Stimulated activated CD4-positive, alpha-beta T cell treated with anti-CD3 and anti-CD28 coated beads, TNF-alpha, amount 100 ng/mL, for 1 hour (primary cell): Measurements from ENCODE around the gene FCGR3B.
"Not testable (repeated sequence)": the region's sequence is repeated elsewhere in the genome, so short reads cannot be mapped to it uniquely, and the experiment has no call there.

Experiments used
- DNase-seq, 3 donors: peaks; one replicate each; pipeline ENCODE4 v3.0.0-alpha.2; 2020; ENCODE audit warnings: low read depth in 3 of 3, low spot score in 1 of 3

FCGR3B gene

DNA sequence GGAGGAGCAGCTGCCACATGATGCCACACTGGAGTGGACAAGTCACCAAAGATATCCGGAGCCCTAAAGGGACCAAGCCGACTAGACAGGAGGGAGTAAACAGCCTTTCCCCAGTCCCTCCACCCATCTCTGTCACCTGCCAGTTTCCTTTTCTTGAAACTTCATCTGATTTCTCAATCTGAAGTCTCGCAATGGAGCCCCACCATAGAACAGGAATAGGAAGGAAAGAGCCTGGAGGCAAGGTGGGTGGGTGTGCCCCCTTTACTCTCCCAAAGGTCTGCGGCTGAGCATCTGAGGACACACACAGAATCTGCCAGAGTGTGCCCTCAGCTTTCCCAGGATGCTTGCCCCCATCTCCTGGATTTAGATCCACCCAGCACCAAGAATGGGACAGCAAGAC is at the start of gene FCGR3B:
TSS of gene FCGR3B (minus strand) at position 101 of the 400 bp plus-strand sequence. CDS start at position 19, 82 bp downstream.
- DNase-seq = no peak

DNA sequence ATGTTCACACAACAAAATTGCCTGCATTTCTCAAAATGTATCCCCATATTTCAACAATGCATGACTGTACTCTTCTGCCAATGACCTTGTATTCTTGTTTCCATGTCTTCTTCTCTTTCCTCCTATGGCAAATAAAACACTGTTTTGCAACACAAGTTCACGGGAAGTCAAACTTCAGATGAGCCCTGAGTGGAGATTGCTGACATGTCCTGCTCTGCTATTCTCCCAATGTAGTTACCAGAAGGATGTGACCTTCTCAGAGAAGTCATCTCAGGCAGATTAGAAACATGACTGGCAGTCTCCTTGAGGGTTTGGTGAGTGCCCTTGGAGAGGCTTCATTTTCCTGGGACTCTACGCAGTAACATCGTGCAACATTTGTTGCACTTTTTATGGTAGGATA is 47.5 kb upstream of the FCGR3B start:
- DNase-seq = no peak

DNA sequence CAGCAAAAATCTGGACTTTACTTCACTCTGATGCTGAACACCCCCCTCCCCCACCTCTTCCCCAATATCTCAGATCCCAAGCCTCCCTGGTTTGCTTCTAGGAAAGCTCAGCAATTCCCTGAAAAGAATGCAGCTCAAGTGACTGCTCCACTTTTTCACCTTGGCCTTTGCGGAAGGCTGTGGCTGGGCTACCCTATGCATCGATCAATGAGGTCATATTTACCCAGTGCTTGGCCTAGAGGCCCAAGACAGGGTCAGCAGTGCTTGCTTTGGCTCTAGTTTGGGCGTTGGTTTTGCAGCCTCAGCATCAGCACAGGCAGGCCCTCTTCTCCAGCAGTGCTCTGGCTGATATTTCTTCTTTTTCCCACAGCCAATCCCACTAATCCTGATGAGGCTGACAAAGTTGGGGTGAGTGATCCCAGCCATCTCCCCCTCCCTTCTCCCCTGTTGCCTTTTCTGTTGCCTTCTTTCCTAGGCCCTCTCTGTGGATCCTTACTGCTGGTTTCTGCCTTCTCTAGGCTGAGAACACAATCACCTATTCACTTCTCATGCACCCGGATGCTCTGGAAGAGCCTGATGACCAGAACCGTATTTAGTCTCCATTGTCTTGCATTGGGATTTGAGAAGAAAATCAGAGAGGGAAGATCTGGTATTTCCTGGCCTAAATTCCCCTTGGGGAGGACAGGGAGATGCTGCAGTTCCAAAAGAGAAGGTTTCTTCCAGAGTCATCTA is 46.1 kb upstream of the FCGR3B start:
- DNase-seq = no peak

DNA sequence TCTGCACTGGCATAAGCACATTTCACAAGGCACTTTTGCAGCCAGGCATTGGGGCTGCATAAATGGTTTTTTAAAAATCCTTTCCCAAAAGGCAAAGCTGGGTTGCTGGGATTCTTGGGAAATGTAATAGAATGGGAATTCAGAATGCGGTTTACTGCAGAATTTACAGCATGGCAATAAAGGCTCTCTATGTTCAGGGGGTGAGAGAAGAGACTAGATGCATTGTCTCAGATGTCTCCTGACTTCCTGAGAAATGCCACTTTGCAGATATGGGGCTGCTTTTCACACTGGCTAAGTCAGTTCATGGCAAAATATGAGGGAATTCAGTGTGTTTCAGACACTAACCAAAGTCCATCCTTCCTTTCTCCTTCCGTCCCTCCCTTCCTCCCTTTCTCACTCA is 45.5 kb upstream of the FCGR3B start:
- DNase-seq = no peak

DNA sequence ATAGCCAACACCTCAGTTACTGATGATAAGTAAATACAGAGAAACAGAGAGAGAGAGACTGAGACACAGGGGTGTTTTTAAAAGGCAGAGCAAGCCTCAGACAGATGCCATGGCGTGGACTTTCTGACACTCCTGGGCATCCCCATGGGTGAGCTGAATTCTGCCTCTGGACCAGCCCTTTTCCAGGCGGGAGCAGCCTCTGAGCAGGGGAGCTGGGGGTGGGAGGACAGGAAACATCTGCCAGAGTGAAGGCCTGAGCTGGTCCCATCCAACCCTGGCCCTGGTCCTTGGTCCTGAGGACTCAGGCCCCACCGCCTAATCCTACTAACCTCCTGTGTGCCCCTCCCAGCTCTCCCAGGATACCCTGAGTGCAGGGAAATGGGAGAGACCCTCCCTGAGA is 43.9 kb upstream of the FCGR3B start:
- DNase-seq = not testable (repeated sequence)

DNA sequence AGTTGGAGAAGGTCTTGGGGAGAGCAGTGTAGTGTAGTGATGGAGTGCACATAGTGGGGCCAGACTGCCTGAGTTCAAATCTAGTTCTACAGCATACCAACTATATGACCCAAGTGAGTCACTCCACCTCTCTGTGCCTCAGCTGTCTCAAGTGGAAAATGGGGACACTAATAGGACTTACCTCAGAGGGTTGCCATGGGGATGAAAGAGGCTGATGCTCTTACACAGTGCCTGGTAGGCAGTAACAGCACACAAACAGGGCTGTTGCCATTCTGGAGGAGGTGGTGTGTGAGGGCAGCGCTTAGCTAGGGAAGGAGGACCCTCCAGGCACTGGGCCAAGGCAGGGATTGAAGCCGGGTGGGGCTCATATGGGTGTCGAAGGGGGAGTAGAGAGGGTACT is 43.5 kb upstream of the FCGR3B start:
- DNase-seq = not testable (repeated sequence)

DNA sequence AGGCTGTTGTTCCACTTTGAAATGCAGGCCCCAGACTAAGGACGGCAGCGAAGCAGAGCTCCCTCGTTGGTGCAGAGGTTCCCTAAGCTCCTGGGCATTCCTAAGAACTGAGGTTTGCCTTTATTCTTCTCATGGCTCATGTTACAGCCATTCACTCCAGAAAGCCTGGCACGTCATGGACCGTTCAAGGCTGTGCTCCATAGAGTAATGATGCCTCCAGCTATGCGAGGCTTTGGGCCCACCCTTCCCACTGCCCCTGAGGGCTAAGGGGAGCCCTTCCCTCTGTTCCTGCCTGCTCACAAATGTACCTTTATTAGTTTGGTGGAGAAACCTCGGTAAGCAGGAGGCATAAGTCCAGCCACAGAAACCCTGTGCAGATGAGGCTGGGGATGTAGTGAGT is 42.5 kb upstream of the FCGR3B start:
- not testable (repeated sequence) for DNase-seq

DNA sequence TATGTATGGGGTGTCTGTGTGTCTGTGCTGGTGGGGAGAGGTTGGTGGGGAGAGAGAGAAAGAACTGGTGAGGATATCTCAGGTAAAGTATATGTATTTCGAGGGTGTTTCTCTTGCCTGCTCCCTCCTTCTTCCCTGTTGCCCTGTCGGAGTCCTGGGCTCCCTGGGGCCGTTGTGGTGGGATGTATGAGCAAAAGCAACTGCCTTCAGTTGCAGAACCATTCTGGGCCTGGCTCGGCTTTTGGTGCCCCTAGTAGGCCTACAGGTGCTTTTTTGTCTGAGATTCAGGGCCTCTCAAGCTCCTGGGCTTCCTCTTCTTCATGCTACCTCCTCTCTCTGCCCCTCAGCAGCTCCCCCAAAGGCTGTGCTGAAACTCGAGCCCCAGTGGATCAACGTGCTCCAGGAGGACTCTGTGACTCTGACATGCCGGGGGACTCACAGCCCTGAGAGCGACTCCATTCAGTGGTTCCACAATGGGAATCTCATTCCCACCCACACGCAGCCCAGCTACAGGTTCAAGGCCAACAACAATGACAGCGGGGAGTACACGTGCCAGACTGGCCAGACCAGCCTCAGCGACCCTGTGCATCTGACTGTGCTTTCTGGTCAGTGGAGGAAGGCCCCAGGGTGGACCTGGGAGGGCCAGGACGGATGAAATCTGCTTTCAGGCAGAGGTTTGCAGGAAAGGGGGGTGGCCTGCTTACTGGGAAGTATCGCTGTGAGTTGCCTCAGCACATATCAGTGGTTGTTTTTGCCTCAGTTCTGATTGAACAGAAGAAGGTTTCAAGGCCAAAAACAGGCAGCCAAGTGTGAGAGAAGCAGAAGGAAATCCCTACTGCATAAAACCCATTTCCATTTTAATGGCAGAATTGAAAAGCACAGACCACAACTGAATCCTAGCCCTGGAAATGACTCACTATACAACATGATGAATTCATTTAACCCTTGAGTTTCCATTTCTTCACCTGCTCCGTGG is 40.4 kb upstream of the FCGR3B start:
- not testable (repeated sequence) for DNase-seq

DNA sequence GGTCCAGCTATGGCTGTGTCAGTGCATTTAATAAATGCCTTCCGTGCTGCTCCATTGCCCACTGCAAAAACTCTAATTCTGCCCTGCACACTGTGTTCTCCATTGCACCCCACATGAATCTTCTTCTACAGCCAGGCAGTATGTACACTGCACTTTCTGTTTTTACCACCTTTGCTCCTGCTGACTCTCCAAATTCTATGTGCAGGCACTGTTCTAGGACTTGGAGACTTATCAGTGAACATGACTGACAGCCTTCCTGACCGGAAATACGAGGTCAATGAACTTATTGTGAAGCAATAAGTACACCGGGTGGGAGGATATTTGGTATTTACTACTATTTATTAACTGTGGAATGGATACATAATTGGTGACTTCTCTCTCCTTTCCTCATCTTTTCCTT is 33.7 kb upstream of the FCGR3B start:
- not testable (repeated sequence) for DNase-seq

DNA sequence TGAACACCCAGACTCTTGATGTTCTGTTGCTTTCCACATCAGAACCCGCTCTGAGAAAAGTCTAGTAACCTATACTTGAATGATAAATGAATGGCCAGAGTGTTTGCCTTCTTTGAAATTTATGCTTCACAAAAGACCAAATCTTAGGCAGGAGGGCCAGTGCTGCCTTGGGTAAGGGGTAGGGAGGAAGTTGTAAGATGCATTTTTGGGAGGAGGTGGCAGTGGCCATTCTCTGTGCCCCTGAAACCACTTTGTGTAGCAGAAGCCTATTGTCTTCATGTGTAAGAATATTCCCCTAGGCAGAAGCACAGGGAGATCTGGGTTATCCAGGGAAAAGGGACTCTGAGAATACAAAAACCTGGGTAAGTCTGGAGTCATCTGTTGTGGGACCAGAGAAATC is 32.6 kb upstream of the FCGR3B start:
- DNase-seq = not testable (repeated sequence)

DNA sequence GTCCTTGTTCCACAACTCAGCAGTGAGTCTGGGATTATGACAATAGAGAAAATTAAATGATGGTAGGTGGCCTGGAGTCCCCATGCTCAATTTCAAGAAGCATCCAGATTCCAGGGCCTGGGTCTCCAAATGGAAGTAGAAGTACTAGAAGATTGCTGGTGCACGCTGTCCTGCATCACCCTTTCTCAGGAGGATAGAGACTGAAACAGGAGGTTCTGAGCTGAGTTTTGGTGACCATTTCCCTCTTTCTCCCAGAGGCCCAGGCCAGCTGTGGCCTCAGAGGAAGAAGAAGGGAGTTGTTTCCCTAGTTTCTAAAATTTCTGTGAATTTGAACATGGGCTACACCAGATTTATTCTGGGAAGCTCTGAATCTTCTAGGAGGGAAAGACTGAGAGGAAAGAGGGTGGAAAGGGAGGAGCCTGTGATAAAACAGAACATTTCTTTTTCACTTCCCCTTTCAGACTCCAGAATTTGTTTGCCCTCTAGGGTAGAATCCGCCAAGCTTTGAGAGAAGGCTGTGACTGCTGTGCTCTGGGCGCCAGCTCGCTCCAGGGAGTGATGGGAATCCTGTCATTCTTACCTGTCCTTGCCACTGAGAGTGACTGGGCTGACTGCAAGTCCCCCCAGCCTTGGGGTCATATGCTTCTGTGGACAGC is 31.8 kb upstream of the FCGR3B start, which contains the start of gene FCGR2B:
TSS of gene FCGR2B (plus strand) at position 460 of the 656 bp plus-strand sequence. CDS start at position 559, 99 bp downstream.
- DNase-seq = not testable (repeated sequence)

DNA sequence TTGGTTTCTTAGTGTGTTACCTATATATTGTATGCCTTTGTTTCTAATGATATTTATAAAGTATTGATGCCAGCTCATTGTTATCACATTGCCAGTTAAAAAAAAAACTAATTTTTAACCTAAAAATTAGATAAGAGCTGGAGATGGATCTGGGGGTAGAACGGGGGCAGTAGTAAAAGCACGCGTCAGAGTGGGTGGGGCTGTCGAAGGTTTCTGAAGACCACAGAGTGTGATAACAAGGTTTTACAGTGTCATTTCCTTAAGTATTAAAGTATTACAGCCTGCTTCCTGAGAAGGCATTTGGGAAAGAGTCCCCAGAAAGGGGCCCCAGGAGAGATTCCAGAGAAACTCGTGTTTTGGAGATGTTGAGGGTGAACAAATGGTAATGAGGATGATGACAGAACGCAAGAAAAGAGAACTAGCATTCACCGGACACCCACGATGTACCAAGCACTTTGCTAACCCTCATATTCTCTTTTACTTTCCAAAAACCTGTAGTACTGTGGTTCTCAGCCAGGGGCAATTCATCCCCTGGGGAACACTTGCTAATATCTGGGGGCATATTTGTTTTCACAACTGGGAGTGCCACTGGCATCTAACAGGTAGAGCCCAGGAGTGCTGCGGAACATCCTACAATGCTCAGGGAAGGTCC is 30.8 kb upstream of the FCGR3B start:
- DNase-seq = not testable (repeated sequence)

DNA sequence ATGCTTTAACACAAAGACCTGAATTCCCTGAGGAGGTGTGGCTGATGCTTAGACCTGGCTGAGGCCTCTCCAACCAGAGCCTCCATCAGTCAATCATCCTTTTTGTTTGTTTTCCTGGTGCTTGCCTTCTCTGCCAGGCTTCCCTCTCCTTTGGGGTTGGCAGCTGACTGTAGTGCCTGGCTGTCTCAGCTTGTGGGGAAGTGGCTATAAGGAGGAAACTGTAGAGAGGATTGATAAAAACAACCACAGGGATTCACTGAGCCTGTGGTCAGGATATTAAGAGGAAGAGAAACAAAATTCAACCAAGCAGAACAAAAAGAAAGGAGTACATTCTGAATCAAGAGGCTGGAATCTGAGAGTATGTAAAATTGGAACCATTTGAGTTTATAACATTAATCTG is 27.5 kb upstream of the FCGR3B start:
- DNase-seq = not testable (repeated sequence)

DNA sequence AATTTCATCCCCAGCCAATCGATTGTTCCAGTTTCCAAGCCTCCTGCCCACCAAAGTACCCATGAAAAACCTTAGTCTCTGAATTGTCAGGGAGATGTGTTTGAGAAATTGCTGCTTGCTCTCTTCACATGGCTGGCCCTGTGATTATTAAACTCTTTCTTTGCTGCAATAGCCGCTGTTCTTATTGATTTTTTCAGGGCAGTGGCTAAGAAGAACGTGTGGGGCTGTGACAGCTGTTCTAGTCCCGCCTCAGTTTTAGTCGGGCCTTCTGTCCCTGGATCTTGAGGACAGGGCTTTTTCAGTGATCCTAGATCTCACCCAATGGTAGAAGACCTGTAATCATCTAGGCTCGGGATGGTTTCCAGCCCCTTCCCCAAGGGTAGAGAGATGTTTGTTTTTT is 23.0 kb upstream of the FCGR3B start:
- DNase-seq = not testable (repeated sequence)

DNA sequence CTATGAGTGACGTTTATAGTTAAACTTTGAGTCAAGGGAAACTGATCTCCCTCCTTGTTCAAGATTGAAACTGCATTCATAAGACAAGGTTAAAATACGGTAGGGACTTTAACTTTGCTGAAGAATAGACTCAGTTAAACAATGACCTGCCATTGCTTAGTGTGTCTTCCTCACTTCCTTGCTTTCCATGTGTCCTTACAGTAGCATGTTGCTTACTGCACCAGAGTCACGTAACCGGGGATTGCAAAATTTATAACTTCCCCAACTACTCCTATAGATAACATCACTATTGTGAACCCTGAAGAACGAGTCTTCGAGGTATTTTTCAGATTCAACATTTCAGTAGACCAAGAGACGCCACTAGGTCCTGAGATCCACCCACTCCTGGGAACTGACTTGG is 22.6 kb upstream of the FCGR3B start:
- not testable (repeated sequence) for DNase-seq

DNA sequence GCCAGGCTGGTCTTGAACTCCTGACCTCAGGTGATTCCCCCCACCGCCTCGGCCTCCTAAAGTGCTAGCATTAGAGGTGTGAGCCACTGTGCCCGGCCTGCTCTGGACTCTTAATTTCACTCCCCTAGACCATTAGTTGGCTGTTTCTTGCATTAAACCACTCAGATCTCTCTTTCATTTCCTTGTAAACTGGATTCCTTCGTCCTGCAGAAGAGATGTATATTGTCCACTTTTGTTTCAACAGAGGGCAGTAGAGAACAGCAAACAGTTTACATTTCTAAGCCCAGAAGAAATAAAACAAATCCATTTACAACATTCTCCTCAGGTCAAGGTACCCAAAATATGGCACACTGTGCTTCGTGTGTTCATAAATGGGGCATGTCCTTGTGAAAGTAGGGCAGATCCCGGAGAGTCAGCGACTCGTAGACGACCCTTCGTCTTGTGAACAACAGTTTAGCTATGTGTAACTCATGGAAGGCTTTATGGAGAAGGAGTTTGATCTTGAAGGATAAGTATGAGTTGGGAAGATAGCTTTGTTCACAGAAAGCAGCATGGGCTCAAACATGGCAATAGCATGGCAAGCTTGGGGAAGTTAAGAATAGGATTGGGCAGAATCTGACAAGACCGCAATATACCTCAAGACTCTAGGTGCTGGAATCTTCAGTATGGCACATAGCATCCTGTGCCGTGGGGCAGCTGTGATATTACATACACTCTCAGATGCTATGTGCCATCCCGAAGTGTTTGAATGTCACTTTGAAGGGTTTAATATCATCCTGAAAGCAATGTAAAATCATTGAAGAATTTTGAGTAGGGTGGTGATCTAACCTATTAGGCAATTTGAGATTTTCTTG is 16.8 kb upstream of the FCGR3B start:
- DNase-seq = not testable (repeated sequence)

DNA sequence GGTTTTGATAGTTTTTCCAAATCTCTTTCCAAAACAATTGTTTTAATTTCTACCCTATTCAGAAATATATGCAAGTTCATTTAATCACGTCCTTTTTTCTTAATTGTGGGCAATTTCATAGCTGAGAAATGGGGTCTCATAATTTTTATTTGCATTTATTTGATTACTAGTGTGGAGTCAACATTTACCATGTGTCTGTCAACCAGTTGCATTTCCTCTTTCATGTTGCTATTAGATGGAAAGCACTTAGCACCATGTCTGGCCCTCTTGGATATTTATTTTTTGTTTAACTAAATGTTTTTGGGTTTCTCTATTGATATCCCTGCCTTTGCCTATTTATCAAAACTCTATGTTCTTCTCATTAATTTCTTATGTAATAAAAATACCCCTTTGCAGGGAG is 13.9 kb upstream of the FCGR3B start:
- not testable (repeated sequence) for DNase-seq

DNA sequence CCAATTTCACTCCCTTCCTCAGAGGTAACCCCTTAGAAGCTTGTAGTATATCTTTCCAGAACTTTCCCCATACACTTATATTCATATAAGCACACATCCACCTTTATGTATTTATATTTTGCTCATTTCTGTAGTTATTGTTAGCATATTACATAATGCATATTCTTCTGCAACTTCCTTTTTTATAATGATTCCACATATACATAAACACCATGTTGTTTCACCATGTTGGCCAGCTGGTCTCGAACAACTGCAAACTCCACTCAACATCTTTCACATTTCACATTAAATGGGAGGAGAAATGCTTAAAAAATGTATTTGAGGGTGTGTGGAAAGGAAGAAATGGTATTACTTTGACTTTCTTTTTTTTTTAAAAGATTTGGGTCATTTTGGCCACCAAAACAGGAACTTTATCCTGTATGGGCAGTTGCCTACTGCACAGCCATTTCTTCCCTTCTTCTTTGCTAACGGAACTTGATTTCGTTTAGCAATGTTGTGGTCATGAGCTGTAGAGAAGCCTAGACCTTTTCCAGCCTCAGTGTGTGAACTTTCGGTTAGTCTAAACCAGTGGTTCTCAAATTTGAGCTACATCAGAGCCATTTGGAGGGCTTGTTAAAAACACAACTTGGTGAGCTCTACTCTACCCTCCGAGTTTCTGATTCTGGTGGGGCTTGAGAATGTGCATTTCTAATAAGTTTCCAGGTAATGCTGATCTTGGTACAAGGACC is 12.7 kb upstream of the FCGR3B start:
- not testable (repeated sequence) for DNase-seq

DNA sequence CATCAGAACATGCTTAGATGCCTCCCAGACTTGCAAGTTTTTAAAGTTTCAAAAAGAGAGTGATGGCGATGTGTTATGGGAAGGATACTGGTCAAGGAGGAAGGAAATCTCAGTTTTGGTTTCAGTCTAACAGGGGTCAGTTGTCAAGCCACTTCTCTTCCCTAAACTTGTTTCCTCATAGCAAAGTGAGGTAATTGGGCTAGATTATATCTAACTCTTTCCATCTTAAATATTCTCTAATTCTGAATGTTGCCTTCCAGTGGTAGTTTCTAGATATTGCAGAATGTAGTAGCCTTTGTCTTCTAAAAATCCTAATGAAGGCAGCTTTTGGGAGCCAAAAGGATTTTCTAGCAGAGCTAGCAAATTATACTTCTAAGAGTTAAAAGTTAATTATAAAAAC is 11.7 kb upstream of the FCGR3B start:
- DNase-seq = not testable (repeated sequence)
